Choroid plexus epithelial cell (primary cell): ENCODE data around the gene CCDC60.

ENCODE experiments used
- DNase-seq: peaks from one replicate; pipeline ENCODE4 v3.0.0-alpha.2; 2010; ENCODE audit warnings: low read depth
- H3K4me3 ChIP-seq: 2 replicates; pipeline ENCODE4 v1.5.1; 2011; ENCODE audit warnings: low read depth, mild to moderate bottlenecking, control low read depth, low read length, moderate library complexity
- TF ChIP-seq, protein P1 (sequence below): conservative IDR thresholded peaks from 2 replicates; pipeline ENCODE4 v1.5.1; 2011; ENCODE audit warnings: low read depth, mild to moderate bottlenecking, control low read depth, inconsistent platforms, low read length, moderate library complexity

The CCDC60 gene

DNA sequence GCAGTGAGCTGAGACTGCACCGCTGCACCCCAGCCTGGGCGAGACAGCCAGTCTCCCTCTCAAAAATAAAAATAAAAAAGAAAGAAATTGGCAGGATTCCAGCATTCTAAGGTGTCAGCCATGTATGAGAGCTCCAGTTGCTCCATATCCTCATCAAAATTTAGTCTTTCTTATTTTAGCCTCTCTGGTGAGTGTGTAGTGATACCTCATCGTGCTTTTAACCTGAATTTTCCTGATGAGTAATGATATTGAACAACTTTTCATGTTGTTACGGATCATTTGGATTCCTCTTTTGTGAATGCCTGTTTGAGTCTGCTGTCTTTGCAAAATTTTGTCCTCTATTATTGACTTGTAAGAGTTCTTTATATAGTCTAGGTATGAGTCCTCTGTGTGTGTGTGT, 28.5 kb downstream of the CCDC60 start:
- TF ChIP-seq, protein P1, sequence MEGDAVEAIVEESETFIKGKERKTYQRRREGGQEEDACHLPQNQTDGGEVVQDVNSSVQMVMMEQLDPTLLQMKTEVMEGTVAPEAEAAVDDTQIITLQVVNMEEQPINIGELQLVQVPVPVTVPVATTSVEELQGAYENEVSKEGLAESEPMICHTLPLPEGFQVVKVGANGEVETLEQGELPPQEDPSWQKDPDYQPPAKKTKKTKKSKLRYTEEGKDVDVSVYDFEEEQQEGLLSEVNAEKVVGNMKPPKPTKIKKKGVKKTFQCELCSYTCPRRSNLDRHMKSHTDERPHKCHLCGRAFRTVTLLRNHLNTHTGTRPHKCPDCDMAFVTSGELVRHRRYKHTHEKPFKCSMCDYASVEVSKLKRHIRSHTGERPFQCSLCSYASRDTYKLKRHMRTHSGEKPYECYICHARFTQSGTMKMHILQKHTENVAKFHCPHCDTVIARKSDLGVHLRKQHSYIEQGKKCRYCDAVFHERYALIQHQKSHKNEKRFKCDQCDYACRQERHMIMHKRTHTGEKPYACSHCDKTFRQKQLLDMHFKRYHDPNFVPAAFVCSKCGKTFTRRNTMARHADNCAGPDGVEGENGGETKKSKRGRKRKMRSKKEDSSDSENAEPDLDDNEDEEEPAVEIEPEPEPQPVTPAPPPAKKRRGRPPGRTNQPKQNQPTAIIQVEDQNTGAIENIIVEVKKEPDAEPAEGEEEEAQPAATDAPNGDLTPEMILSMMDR: no peak
- H3K4me3 ChIP-seq: no peak overlapping the region
- no peak for DNase-seq

DNA sequence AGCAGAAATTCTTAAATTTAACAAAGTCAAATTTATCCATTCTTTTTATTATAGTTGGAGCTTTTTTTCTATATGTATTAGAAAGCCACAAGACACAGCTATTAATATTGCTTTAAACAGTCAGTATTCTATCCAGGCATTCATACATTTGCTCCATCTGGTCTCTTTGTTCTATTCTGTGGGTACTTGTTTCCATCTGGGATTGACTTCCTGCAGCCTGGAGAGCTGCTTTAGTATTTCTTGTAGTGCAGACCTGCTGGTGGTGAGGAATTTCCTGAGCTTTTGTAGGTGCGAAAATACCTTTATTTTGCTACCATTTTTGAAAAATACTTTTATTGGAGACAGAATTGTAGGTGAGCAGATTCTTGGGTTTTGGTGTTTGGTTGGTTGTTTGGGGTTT, 29.0 kb downstream of the CCDC60 start:
- no peak overlapping the region for H3K4me3 ChIP-seq
- TF ChIP-seq, protein P1: no peak
- no peak for DNase-seq

DNA sequence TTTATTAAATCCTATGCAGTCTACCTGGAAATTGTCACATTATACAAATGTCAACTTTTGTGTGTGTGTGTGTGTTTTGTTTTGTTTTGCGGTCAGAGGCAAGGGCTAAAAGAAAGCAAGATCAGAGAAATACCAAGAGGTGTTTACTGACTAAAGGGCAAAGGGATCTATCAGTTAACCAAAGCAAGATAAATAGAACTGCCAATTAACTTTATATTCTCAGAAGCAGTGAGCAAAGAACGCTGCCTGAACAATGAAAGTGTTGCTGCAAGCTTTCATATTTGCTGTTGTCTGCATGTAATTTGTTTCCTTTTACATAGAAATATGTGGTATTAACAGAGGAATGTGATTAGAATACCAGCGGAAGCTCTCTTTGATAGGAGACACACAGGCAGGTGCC, 30.9 kb downstream of the CCDC60 start:
- H3K4me3 ChIP-seq: no peak overlapping the region
- no peak for DNase-seq
- TF ChIP-seq, protein P1: no peak

DNA sequence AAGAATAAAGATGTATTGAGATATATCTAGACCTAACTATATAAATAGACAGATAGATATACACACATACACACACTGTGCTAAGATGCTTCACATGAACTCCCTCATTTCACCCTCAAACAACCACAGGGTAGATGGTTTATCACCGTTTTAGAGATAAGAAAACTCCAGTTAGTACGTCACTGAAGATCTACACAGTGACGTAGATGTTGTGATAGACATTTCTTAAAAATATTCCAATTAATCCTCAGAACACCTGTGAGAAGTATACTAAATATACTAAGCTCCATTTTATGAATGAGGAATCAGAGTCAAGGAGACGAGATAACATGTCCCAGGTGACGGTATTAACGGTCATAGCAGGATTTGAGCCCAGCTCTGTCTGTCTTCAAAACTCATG, 31.5 kb downstream of the CCDC60 start:
- H3K4me3 ChIP-seq: no peak overlapping the region
- DNase-seq: no peak
- TF ChIP-seq, protein P1: no peak

DNA sequence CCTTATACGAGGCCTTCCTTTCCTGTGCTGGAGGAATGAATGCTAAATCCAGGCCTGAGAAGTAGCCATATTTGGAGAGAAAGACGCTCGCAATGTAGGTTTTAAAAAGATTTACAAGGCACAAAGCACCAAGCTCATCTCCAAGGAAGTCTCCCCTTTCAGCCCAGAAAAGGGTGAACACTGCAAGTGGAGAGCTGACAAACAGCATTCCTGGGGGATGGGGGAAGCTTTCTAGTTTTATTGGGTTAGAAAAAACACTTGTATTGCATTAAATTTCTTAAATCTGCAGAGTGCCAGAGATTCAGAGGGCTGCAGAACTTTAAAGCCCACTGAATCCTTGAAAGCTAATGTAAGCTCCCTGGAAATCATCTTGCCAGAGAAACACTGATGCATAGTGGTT, 34.6 kb downstream of the CCDC60 start:
- no peak for DNase-seq
- no peak overlapping the region for H3K4me3 ChIP-seq
- TF ChIP-seq, protein P1: no peak

DNA sequence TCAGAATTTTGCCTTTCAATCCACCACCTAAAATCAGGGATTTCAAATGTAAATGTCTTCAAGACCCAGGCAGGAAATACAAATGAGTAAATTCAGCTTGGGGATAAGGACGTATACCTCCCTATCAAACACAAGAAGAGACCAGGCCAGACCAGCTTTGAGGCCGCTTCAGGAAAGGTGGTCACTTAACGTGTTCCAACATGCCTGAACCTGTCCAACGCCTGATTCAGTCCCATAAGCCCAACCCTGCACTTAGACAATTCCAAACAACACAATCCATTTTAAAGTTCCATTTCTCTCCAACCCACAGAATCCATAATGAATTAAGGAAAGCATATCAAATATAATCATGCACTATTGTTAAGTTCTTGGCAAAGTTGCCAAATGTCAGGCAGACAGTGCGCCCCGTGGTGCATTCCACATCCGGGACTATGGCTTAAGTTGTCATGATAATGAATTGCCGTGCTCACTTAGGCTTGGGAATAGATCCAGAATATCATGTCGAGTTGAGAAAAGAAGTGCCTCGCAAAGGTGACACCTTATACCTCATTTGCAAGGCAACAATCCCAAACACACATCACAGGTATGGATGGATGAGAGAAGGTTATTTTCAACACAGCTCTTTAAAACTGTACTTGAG, 35.5 kb downstream of the CCDC60 start:
- DNase-seq: no peak
- no peak overlapping the region for H3K4me3 ChIP-seq
- TF ChIP-seq, protein P1: no peak

DNA sequence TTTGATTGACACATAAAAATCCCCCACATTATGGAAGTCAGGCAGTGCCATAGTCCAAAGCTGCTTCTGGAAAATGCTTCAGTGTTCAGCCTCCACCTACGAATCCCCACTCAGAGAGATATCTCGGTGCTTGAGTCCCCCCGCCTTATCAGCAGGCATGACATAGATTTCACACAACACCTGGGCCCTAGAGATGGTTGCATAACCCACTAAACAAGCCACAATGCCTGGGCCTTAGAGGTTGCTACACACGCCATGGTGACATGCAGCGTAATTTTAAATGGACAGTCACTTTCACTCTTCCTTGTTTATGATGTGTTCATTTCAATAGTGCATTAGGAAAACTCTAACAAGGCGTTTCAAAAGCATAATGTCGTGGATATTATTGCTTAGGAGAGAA, 38.0 kb downstream of the CCDC60 start:
- TF ChIP-seq, protein P1: no peak
- H3K4me3 ChIP-seq: no peak overlapping the region
- DNase-seq: no peak
